Endothelial cell of umbilical vein (primary cell): ENCODE results near the gene C16orf74. TPM values are rescaled to one million over a fixed set of nuclear protein-coding genes. Genes with fewer than 3 reads are reported as not detected.
A peak's percentile ranks its signal among the peaks of the same experiment; 100 is the strongest.

ENCODE experiments used
- BruUV-seq: library from RNA; stranded (reverse); fragments of 400-500 nt; replicated peaks from 2 replicates; lab custom pipeline; 2021; lab: Mats Ljungman, UMichigan
- CTCF ChIA-PET: fragments of 300-600, 350-600 bp; sonication (Branson Sonifier 250); formaldehyde crosslinking; loops from one replicate; lab custom pipeline; 2021; ENCODE audit warnings: antibody characterized with exemption, inconsistent platforms; lab: Charles Lee
- POLR2A ChIA-PET: fragments of 300-600, 350-600 bp; sonication (Branson Sonifier 250); formaldehyde crosslinking; loops from one replicate; lab custom pipeline; 2021; ENCODE audit warnings: antibody characterized with exemption, inconsistent platforms; lab: Charles Lee
- DNase-seq: peaks from one replicate; pipeline ENCODE4 v3.0.0-alpha.2; 2011; ENCODE audit warnings: low read depth, low spot score
- FAIRE-seq: peaks from 2 replicates; lab custom pipeline; 2011; peaks lifted over from hg19 to GRCh38; lab: Jason Lieb, UNC
- H2AFZ ChIP-seq: 2 replicates; pipeline ENCODE4 v1.6.0; 2012; ENCODE audit warnings: low read depth, low read length, control low read depth, inconsistent platforms
- H3K27ac ChIP-seq: 2 replicates; pipeline ENCODE4 v1.5.1; 2011; ENCODE audit warnings: low read depth, mild to moderate bottlenecking, control low read depth, low read length, moderate library complexity; ENCODE audit not compliant: insufficient read depth
- H3K27me3 ChIP-seq, 2 experiments: 2 replicates each; pipeline versions ENCODE4 v1.6.0 to v1.6.1; 2011; ENCODE audit warnings: low read length in 2 of 2, mixed read lengths in 1 of 2; ENCODE audit not compliant: control insufficient read depth in 2 of 2, insufficient read depth in 2 of 2
- H3K36me3 ChIP-seq, 2 experiments: 2 replicates in 1 of 2; 3 replicates in 1 of 2; pipeline ENCODE4 v1.5.1; 2011; ENCODE audit warnings: low read length in 2 of 2, mild to moderate bottlenecking in 1 of 2, moderate library complexity in 1 of 2; ENCODE audit not compliant: control insufficient read depth in 2 of 2, insufficient read depth in 2 of 2; ENCODE audit errors: extremely low read depth in 1 of 2
- H3K4me1 ChIP-seq: 3 replicates; pipeline ENCODE4 v1.5.1; 2011; ENCODE audit warnings: mild to moderate bottlenecking, low read length; ENCODE audit not compliant: control insufficient read depth, insufficient read depth; ENCODE audit errors: extremely low read depth
- H3K4me2 ChIP-seq: 2 replicates; pipeline ENCODE4 v1.6.1; 2011; ENCODE audit warnings: low read length, control low read depth, mixed read lengths; ENCODE audit not compliant: insufficient read depth
- H3K4me3 ChIP-seq, 3 experiments: fragments of 200-600 bp in 1 of 3; sonication (generic), shearing (Covaris generic) in 1 of 3; replicated peaks in 1 of 3; 2 replicates each; pipeline ENCODE4 v1.5.1; 2011 to 2016; ENCODE audit warnings: control low read depth in 3 of 3, low read length in 3 of 3, mild to moderate bottlenecking in 2 of 3, inconsistent platforms in 1 of 3, low read depth in 1 of 3, moderate library complexity in 1 of 3; ENCODE audit not compliant: insufficient read depth in 1 of 3
- H3K79me2 ChIP-seq: 2 replicates; pipeline ENCODE4 v1.6.0; 2012; ENCODE audit warnings: low read length, inconsistent platforms; ENCODE audit not compliant: control insufficient read depth, insufficient read depth
- H3K9ac ChIP-seq: replicated peaks from 2 replicates; pipeline ENCODE3; 2011; ENCODE audit warnings: low read length, control low read depth; ENCODE audit not compliant: insufficient read depth; ENCODE audit errors: extremely low read depth
- H3K9me1 ChIP-seq: replicated peaks from 3 replicates; pipeline ENCODE4 v1.6.0; 2011; ENCODE audit warnings: mild to moderate bottlenecking, low read length; ENCODE audit not compliant: control insufficient read depth, insufficient read depth; ENCODE audit errors: extremely low read depth
- H3K9me3 ChIP-seq: replicated peaks from 2 replicates; pipeline ENCODE4 v1.5.1; 2012; ENCODE audit warnings: low read length, inconsistent platforms; ENCODE audit not compliant: control insufficient read depth, insufficient read depth
- H4K20me1 ChIP-seq: replicated peaks from 2 replicates; pipeline ENCODE3; 2011; ENCODE audit warnings: mild to moderate bottlenecking, low read length; ENCODE audit not compliant: control insufficient read depth, insufficient read depth; ENCODE audit errors: extremely low read depth
- CTCF ChIP-seq, 2 donors: IDR thresholded peaks; 1 replicate in 1 of 2; 2 replicates in 1 of 2; pipeline ENCODE4 v1.5.1; 2011; ENCODE audit warnings: low read length in 2 of 2, mild to moderate bottlenecking in 2 of 2, moderate library complexity in 2 of 2, control low read depth in 1 of 2, inconsistent platforms in 1 of 2, low read depth in 1 of 2; ENCODE audit not compliant: insufficient read depth in 1 of 2; ENCODE audit errors: extremely low read depth in 1 of 2
- EZH2 ChIP-seq: IDR thresholded peaks from 2 replicates; pipeline ENCODE4 v1.6.1; 2012; ENCODE audit warnings: borderline replicate concordance, low read depth, mild to moderate bottlenecking, moderate library complexity, low read length, inconsistent platforms; ENCODE audit not compliant: severe bottlenecking
- FOS ChIP-seq: IDR thresholded peaks from 2 replicates; pipeline ENCODE4 v1.6.1; 2011; ENCODE audit warnings: mild to moderate bottlenecking, low read length, moderate library complexity, borderline replicate concordance; ENCODE audit not compliant: insufficient read depth
- GATA2 ChIP-seq: IDR thresholded peaks from 2 replicates; pipeline ENCODE4 v1.7.0; 2011; ENCODE audit warnings: low read depth, mild to moderate bottlenecking, moderate library complexity, mixed read lengths, low read length; ENCODE audit not compliant: insufficient read length, insufficient read depth
- JUN ChIP-seq: IDR thresholded peaks from 2 replicates; pipeline ENCODE4 v1.6.1; 2011; ENCODE audit warnings: borderline replicate concordance, low read depth; ENCODE audit not compliant: insufficient read length, insufficient read depth
- MAX ChIP-seq: IDR thresholded peaks from 2 replicates; pipeline ENCODE4 v1.6.1; 2011; ENCODE audit not compliant: insufficient read depth, insufficient read length
- MYC ChIP-seq: IDR thresholded peaks from one replicate; pipeline ENCODE4 v1.6.1; 2011; ENCODE audit warnings: mild to moderate bottlenecking, low read depth, low read length
- POLR2A ChIP-seq: IDR thresholded peaks from 2 replicates; pipeline ENCODE4 v1.6.1; 2012; ENCODE audit warnings: low read depth, mild to moderate bottlenecking, control low read depth, low read length
- POLR2AphosphoS5 ChIP-seq: IDR thresholded peaks from 2 replicates; pipeline ENCODE4 v1.6.1; 2012; ENCODE audit warnings: low read depth, mild to moderate bottlenecking, control low read depth, low read length, moderate library complexity; ENCODE audit not compliant: insufficient read depth
- dilution Hi-C: fragments of 300-500 bp; cut with MboI; formaldehyde crosslinking; loops from one replicate; pipeline ENCODE4 v1.15.0; 2019; ENCODE audit warnings: low sequenced_read_pairs; ENCODE audit not compliant: extremely low pct_ligation_motif_present
- intact Hi-C: fragments of 100-400 bp; cut with micrococcal nuclease; formaldehyde crosslinking; loops from one replicate; pipeline ENCODE4 v1.10.0; 2022
- polyA plus RNA-seq, 4 experiments: library from polyadenylated mRNA; depleted of rRNA in 3 of 4; stranded (reverse) in 3 of 4; unstranded in 1 of 4; fragments of >200 nt; gene quantifications; 2 replicates each; pipeline versions ENCODE4 v1.2.1 to v1.2.3, GENCODE V29; 2011 to 2012; ENCODE audit warnings: missing spikeins in 1 of 4
- total RNA-seq: library from RNA; stranded (reverse); gene quantifications from 2 replicates; pipeline ENCODE4 v1.2.3, GENCODE V29; 2021

Gene C16orf74
- total and polyA plus RNA-seq, 2 donors (not counting 3 experiments of a cell fraction or from before 2014, with no cell fraction given) = 12.1 to 38.7 TPM

GRCh38 chr16:85689285-85689949 lies 61.5 kb downstream of the C16orf74 start:
- Histone ChIP-seq H3K9me3 (no peaks in the 10 kb centered on the region), H3K4me2 (peak overlapping the region; percentile 69), H3K79me2 (peaks cover 1% of the 10 kb centered on the region), H3K9ac (no peak overlapping the region), H3K9me1 (no peaks in the 10 kb centered on the region), H3K4me3 (peak overlapping the region in 1 of 3 experiments; percentile 30), H3K4me1 (no peaks in the 10 kb centered on the region), H3K27ac (no peak overlapping the region), H3K36me3 (no peaks in the 10 kb centered on the region), H2AFZ (peak overlapping the region; percentile 15), H4K20me1 (no peaks in the 10 kb centered on the region), H3K27me3 (no peaks in the 10 kb centered on the region)
- CTCF ChIA-PET = interaction anchor here (1.5 to 2.3 kb wide), 4 partner anchors 14 to 73 kb away, joined by 3 to 9 read pairs (median 6); no protein-coding TSS in a partner anchor
- BruUV-seq = no TSS peak
- no peak for DNase-seq
- intact Hi-C loops = loop anchor here (2.0 kb wide), 1 partner anchor 61 kb away; the partner anchor contains the start of gene C16orf74
- dilution Hi-C loops = no loop called here
- peak; percentile 65 for FAIRE-seq
- no peak for TF ChIP-seq POLR2A
- no peak for TF ChIP-seq POLR2AphosphoS5
- no peak for TF ChIP-seq EZH2
- no peak for TF ChIP-seq JUN
- TF ChIP-seq GATA2 = no peak
- TF ChIP-seq MAX = no peak
- TF ChIP-seq FOS = no peak
- no peak for TF ChIP-seq CTCF (IDR thresholded peaks at IDR 0.05; ENCODE audit: extremely low read depth in 1 of 2, insufficient read depth in 1 of 2, low read depth in 1 of 2, low read length in 2 of 2)
- TF ChIP-seq MYC = no peak
- POLR2A ChIA-PET = no interaction called here
